COLO829 (cell line): Measurements from ENCODE around the gene ATP8B1.

ENCODE experiments used
- DNase-seq: peaks from one replicate; pipeline ENCODE4 v3.0.0; 2012; ENCODE audit warnings: low spot score

The ATP8B1 gene

GRCh38 chr18:57792631-57793301 lies 10.3 kb downstream of the ATP8B1 start:
- DNase-seq, result no peak

- no peak for DNase-seq
Measured at GRCh38 chr18:57791911-57792310, 11.2 kb downstream of the ATP8B1 start.

GRCh38 chr18:57791192-57791591 lies 11.9 kb downstream of the ATP8B1 start:
- no peak for DNase-seq

GRCh38 chr18:57790316-57790715 lies 12.8 kb downstream of the ATP8B1 start:
- DNase-seq, result no peak

- no peak for DNase-seq
Measured at GRCh38 chr18:57789759-57790158, 13.4 kb downstream of the ATP8B1 start.

GRCh38 chr18:57789090-57789489 lies 14.0 kb downstream of the ATP8B1 start:
- no peak for DNase-seq

- DNase-seq, result no peak
Measured at GRCh38 chr18:57787068-57787685, 15.9 kb downstream of the ATP8B1 start.

GRCh38 chr18:57785751-57786437 lies 17.2 kb downstream of the ATP8B1 start:
- DNase-seq, result no peak

- DNase-seq, result no peak
Measured at GRCh38 chr18:57784801-57785114, 18.4 kb downstream of the ATP8B1 start.

- no peak for DNase-seq
Measured at GRCh38 chr18:57784034-57784800, 18.9 kb downstream of the ATP8B1 start.

GRCh38 chr18:57782049-57782448 lies 21.1 kb downstream of the ATP8B1 start:
- no peak for DNase-seq

- DNase-seq, result peak; percentile 65
Measured at GRCh38 chr18:57780706-57781347, 22.3 kb downstream of the ATP8B1 start.

GRCh38 chr18:57780318-57780705 lies 22.8 kb downstream of the ATP8B1 start:
- no peak for DNase-seq

- DNase-seq, result no peak
Measured at GRCh38 chr18:57776767-57777166, 26.3 kb downstream of the ATP8B1 start.

GRCh38 chr18:57776354-57776753 lies 26.8 kb downstream of the ATP8B1 start:
- DNase-seq, result no peak

- DNase-seq, result no peak
Measured at GRCh38 chr18:57775937-57776336, 27.2 kb downstream of the ATP8B1 start.

- no peak for DNase-seq
Measured at GRCh38 chr18:57772387-57772799, 30.7 kb downstream of the ATP8B1 start.

- DNase-seq, result no peak
Measured at GRCh38 chr18:57771626-57772025, 31.5 kb downstream of the ATP8B1 start.

- no peak for DNase-seq
Measured at GRCh38 chr18:57771193-57771592, 31.9 kb downstream of the ATP8B1 start.

- DNase-seq, result no peak
Measured at GRCh38 chr18:57768537-57769326, 34.4 kb downstream of the ATP8B1 start.

- DNase-seq, result no peak
Measured at GRCh38 chr18:57767259-57768050, 35.7 kb downstream of the ATP8B1 start.
